PC-3 (cell line): ENCODE results near the gene TNFRSF6B. TPM values are rescaled to one million over a fixed set of nuclear protein-coding genes. Genes with fewer than 3 reads are reported as not detected.

ENCODE experiments used
- ATAC-seq: fragments of 200-7000 bp; cut with Tn5 transposase; 2 replicates; pipeline ENCODE4 v1.9.1; 2020; ENCODE audit warnings: mild to moderate bottlenecking, moderate library complexity
- BruUV-seq: library from RNA; stranded (reverse); fragments of 400-500 nt; replicated peaks from 2 replicates; lab custom pipeline; 2021; lab: Mats Ljungman, UMichigan
- CTCF ChIA-PET: fragments of 300-600 bp; sonication (Branson Sonifier 250); formaldehyde crosslinking; loops from one replicate; lab custom pipeline; 2022; ENCODE audit warnings: antibody characterized with exemption; lab: Charles Lee
- POLR2A ChIA-PET: fragments of 300-600 bp; sonication (Branson Sonifier 250); formaldehyde crosslinking; loops from one replicate; lab custom pipeline; 2022; ENCODE audit warnings: antibody characterized with exemption; ENCODE audit not compliant: unreplicated experiment; lab: Charles Lee
- DNase-seq: peaks from one replicate; pipeline ENCODE4 v3.0.0-alpha.2; 2015
- H2AFZ ChIP-seq: fragments of 300-600 bp; sonication (generic); 2 replicates; pipeline ENCODE4 v1.6.0; 2016; ENCODE audit warnings: antibody characterized with exemption, low read length
- H3F3A ChIP-seq: fragments of 300-600 bp; sonication (generic); one replicate; pipeline ENCODE4 v1.6.0; 2017; ENCODE audit warnings: antibody characterized with exemption, low read length, control low read depth, mild to moderate bottlenecking; ENCODE audit not compliant: unreplicated experiment
- H3K27ac ChIP-seq: fragments of 300-600 bp; sonication (generic); 2 replicates; pipeline ENCODE4 v1.5.1; 2016; ENCODE audit warnings: mild to moderate bottlenecking, low read length
- H3K27me3 ChIP-seq: fragments of 300-600 bp; sonication (generic); 2 replicates; pipeline ENCODE4 v1.6.1; 2016; ENCODE audit warnings: low read length, mixed read lengths
- H3K36me3 ChIP-seq: fragments of 300-600 bp; sonication (generic); 2 replicates; pipeline ENCODE4 v1.6.1; 2016; ENCODE audit warnings: low read depth, mixed run types, low read length, mixed read lengths
- H3K4me1 ChIP-seq: fragments of 300-600 bp; sonication (generic); 2 replicates; pipeline ENCODE4 v1.5.1; 2016; ENCODE audit warnings: low read length; ENCODE audit not compliant: insufficient read depth
- H3K4me2 ChIP-seq: fragments of 300-600 bp; sonication (generic); 2 replicates; pipeline ENCODE4 v1.6.0; 2016; ENCODE audit warnings: low read length
- H3K4me3 ChIP-seq: fragments of 300-600 bp; sonication (generic); 2 replicates; pipeline ENCODE4 v1.5.1; 2016; ENCODE audit warnings: mild to moderate bottlenecking, low read length, mixed read lengths
- H3K79me2 ChIP-seq: fragments of 300-600 bp; sonication (generic); 2 replicates; pipeline ENCODE4 v1.6.1; 2017; ENCODE audit warnings: low read length, mixed read lengths
- H3K9ac ChIP-seq: fragments of 300-600 bp; sonication (generic); 2 replicates; pipeline ENCODE4 v1.6.0; 2016; ENCODE audit warnings: mild to moderate bottlenecking, low read length
- H3K9me2 ChIP-seq: fragments of 300-600 bp; sonication (generic); replicated peaks from 2 replicates; pipeline ENCODE4 v1.6.1; 2016; ENCODE audit warnings: mixed run types, low read length, mixed read lengths
- H3K9me3 ChIP-seq: fragments of 300-600 bp; sonication (generic); 2 replicates; pipeline ENCODE4 v1.6.1; 2016; ENCODE audit warnings: low read length, mixed read lengths
- H4K20me1 ChIP-seq: fragments of 300-600 bp; sonication (generic); 2 replicates; pipeline ENCODE4 v1.6.1; 2016; ENCODE audit warnings: low read length, mixed read lengths
- CTCF ChIP-seq: fragments of 300-600 bp; sonication (generic); conservative IDR thresholded peaks from 2 replicates; pipeline ENCODE4 v1.5.1; 2017; ENCODE audit warnings: antibody characterized with exemption, low read depth, mild to moderate bottlenecking, low read length
- EZH2 ChIP-seq: fragments of 300-600 bp; sonication (generic); IDR thresholded peaks from one replicate; pipeline ENCODE4 v1.6.1; 2017; ENCODE audit warnings: antibody characterized with exemption, mild to moderate bottlenecking, low read length; ENCODE audit not compliant: unreplicated experiment
- EZH2phosphoT487 ChIP-seq: fragments of 300-600 bp; sonication (generic); IDR thresholded peaks from 2 replicates; pipeline ENCODE4 v1.6.1; 2018; ENCODE audit warnings: mild to moderate bottlenecking, antibody characterized with exemption, low read length, borderline replicate concordance
- intact Hi-C: fragments of 100-400 bp; cut with micrococcal nuclease; formaldehyde crosslinking; loops from 2 replicates; pipeline ENCODE4 v1.9.0; 2023
- total RNA-seq: library from RNA; depleted of rRNA; stranded (reverse); fragments of >200 nt; gene quantifications from 2 replicates; pipeline ENCODE4 v1.2.3, GENCODE V29; 2014

TNFRSF6B gene
- total RNA-seq, 1 experiment from 2014 or later, result 41.6 TPM

- peaks cover 25% of the 10 kb centered on the region; the same call in 1 of the 2 replicates for H3K36me3 ChIP-seq
- H3K9me3 ChIP-seq, result no peaks in the 10 kb centered on the region
- ATAC-seq, result peak; percentile 97
- no TSS peak for BruUV-seq
- no peaks in the 10 kb centered on the region for H3F3A ChIP-seq
- peak within 1 kb of the TSS; percentile 86 for H3K9ac ChIP-seq
- TF ChIP-seq EZH2, result no peak
- TF ChIP-seq EZH2phosphoT487, result no peak
- TF ChIP-seq CTCF, result no peak
- no peaks in the 10 kb centered on the region for H3K9me2 ChIP-seq
- H4K20me1 ChIP-seq, result no peaks in the 10 kb centered on the region
- peak; percentile 93 for DNase-seq
- H3K27me3 ChIP-seq, result no peaks in the 10 kb centered on the region
- peak within 1 kb of the TSS; percentile 95 for H3K4me2 ChIP-seq
- H3K27ac ChIP-seq, result peak within 1 kb of the TSS; percentile 41
- H2AFZ ChIP-seq, result peak within 1 kb of the TSS; percentile 92
- ChIA-PET CTCF (interaction anchor here (0.6 to 0.7 kb wide), 3 partner anchors 16 to 82 kb away, joined by 3 to 4 read pairs (median 4); no protein-coding TSS in a partner anchor), POLR2A (interaction anchor here (0.5 to 1.0 kb wide), 7 partner anchors 16 to 138 kb away, joined by 3 to 21 read pairs (median 3); partner anchors contain the start of genes HELZ2 and PPDPF)
- peaks cover 9% of the 10 kb centered on the region; the same call in 1 of the 2 replicates for H3K4me1 ChIP-seq
- peaks cover 25% of the 10 kb centered on the region for H3K79me2 ChIP-seq
- H3K4me3 ChIP-seq, result peak within 1 kb of the TSS; percentile 91
- intact Hi-C loops, result loop anchor here (2.0 kb wide), 2 partner anchors 25 to 29 kb away; no protein-coding TSS in a partner anchor
Measured at GRCh38 chr20:63657937-63658748, 38.3 kb upstream of the TNFRSF6B start, which contains the start of gene RTEL1. RTEL1 (plus strand) TSS chr20:63658312; CDS start chr20:63659403, 1,091 bp downstream.

DNA sequence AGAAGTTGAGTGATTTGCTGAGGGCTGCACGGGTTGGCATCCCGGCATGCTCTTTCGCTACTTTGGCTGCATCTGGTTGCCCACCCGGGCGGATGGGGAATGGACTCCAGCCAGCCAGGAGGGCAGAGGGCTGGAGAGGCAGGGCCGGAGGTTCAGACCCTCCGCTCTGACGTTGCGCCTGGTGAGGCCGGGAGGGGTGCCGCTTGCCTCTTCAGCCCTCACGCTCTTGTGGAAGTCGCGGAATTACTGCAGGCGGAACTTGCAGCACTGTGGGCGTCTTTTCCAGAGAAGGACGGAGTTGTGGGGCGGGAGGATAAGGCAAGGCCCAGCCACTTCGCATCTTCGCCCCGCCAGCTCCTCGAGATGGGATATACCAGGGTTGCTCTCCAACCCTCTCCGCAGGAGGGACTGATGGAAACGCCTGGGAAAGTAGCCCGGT, 37.7 kb upstream of the TNFRSF6B start:
- CTCF ChIA-PET, result interaction anchor here (0.6 to 0.7 kb wide), 2 partner anchors 17 to 28 kb away, joined by 3 to 4 read pairs; no protein-coding TSS in a partner anchor

More for the DNA sequence above, 37.7 kb upstream of the TNFRSF6B start:
- intact Hi-C loops, result loop anchor here (2.0 kb wide), 2 partner anchors 24 to 30 kb away; no protein-coding TSS in a partner anchor
- ATAC-seq (peak; percentile 28), DNase-seq (no peak)
- H3K27me3 ChIP-seq, result no peaks in the 10 kb centered on the region
- no peaks in the 10 kb centered on the region for H4K20me1 ChIP-seq
- H3K4me3 ChIP-seq, result peak overlapping the region; percentile 91
- POLR2A ChIA-PET, result interaction anchor here (0.5 to 1.0 kb wide), 6 partner anchors 17 to 138 kb away, joined by 3 to 21 read pairs (median 3); partner anchors contain the start of gene PPDPF
- H2AFZ ChIP-seq, result peak overlapping the region; percentile 92
- no peak overlapping the region for H3K27ac ChIP-seq
- peaks cover 31% of the 10 kb centered on the region; the same call in 1 of the 2 replicates for H3K36me3 ChIP-seq
- peaks cover 9% of the 10 kb centered on the region; the same call in 1 of the 2 replicates for H3K4me1 ChIP-seq
- BruUV-seq, result TSS peak; percentile 52
- H3F3A ChIP-seq, result no peaks in the 10 kb centered on the region
- no peak for TF ChIP-seq EZH2phosphoT487
- no peak for TF ChIP-seq CTCF
- TF ChIP-seq EZH2, result no peak
- no peaks in the 10 kb centered on the region for H3K9me2 ChIP-seq
- peaks cover 25% of the 10 kb centered on the region for H3K79me2 ChIP-seq
- H3K4me2 ChIP-seq, result peak overlapping the region; percentile 95
- H3K9me3 ChIP-seq, result no peaks in the 10 kb centered on the region
- peak overlapping the region; percentile 86 for H3K9ac ChIP-seq
